DOHH2 (cell line): ENCODE data around the gene SCAP.

ENCODE experiments used
- CTCF ChIP-seq: fragments of 200-600 bp; sonication (generic); IDR thresholded peaks from one replicate; pipeline ENCODE4 v1.5.1; 2014; ENCODE audit warnings: antibody characterized with exemption, mild to moderate bottlenecking, low read depth, low read length; ENCODE audit not compliant: poor library complexity, severe bottlenecking
- EZH2phosphoT487 ChIP-seq: fragments of 200-600 bp; sonication (generic); IDR thresholded peaks from 2 replicates; pipeline ENCODE4 v1.6.1; 2017; ENCODE audit warnings: borderline replicate concordance, mild to moderate bottlenecking, antibody characterized with exemption, low read length, moderate library complexity, mixed read lengths

GRCh38 chr3:47394881-47395280 lies 80.9 kb downstream of the SCAP start:
- TF ChIP-seq CTCF, result no peak
- TF ChIP-seq EZH2phosphoT487, result no peak
